T-helper 9 cell (primary cell): ENCODE measurements around the gene MAP2.
"Not testable (repeated sequence)": the region's sequence is repeated elsewhere in the genome, so short reads cannot be mapped to it uniquely, and the experiment has no call there.

Experiments used
- DNase-seq: peaks from one replicate; pipeline ENCODE4 v3.0.0-alpha.2; 2020

MAP2 gene

DNA sequence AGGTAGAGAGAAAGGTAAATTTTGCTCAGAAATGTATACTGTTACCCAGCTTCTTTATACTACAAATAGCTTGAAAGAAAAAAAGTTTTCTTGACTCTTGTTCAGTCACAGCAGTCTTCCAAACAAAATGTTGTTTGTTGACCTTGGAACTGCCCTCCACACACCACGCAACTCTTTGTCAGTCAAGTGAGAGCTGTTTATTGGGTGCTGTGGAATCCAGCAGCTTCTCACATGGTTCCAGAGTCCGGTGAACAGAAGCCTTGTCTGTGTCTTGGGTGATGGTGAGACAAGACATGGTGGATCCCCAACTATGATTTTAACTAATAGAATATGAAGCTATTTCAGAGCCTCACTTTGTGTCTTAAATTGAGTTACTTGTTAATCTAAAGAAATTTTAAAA is 112.5 kb downstream of the MAP2 start:
- DNase-seq, result no peak

DNA sequence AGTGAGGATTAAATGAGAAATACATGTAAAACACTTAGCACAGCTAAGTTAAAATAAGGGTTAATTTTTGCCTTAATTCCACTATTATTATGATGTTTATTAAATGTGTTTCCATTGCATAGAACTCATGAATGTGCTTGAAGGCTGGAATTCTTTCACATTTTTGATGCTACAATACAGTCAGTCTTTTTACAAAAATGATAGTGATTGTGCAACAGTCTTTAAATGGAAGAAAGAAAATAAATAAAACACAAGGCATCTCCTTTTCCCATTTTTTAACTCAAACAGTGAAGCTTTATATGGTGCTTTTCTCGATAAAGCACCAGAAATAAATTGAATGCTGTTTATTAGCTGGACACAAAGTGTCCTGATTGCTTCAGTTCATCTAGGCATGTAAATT is 123.9 kb downstream of the MAP2 start:
- DNase-seq, result no peak

DNA sequence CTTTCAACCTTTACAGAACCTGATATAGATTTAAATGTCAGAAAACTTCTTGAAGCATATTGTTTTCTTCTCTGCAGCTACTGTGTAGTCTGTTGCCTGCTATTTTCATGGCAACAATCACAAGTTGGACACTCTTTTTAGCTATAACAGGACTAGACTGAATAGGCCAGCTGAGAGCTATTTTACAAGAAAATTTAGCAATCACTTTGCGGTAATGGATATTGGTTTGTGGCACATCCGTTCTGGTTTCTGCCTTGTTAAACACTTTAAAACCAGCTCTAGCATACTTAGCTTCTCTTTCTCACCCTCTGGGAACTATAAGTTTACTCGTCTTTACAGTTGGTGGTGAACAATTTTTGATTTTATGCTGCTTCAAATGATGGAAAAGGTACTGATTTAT is 125.7 kb downstream of the MAP2 start:
- DNase-seq, result no peak

DNA sequence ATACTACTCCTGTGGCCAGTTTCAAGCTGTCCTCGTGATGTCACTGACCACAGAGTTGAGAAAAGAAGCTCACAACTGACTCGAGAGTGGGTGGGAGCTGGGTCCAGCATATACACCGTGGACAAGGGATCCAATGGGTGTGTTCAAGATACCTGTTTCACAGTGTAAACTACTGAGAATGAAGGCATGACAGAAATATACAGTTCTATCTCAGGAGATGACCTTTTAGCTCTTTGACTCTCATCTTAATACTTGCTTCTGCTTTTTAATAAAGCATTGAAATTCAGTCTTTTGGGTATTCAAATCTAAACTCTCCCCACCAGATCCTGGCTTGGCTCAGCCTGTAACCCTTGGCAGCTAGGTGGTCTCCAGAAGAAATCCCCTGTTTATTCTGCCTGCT is 130.1 kb downstream of the MAP2 start:
- no peak for DNase-seq

DNA sequence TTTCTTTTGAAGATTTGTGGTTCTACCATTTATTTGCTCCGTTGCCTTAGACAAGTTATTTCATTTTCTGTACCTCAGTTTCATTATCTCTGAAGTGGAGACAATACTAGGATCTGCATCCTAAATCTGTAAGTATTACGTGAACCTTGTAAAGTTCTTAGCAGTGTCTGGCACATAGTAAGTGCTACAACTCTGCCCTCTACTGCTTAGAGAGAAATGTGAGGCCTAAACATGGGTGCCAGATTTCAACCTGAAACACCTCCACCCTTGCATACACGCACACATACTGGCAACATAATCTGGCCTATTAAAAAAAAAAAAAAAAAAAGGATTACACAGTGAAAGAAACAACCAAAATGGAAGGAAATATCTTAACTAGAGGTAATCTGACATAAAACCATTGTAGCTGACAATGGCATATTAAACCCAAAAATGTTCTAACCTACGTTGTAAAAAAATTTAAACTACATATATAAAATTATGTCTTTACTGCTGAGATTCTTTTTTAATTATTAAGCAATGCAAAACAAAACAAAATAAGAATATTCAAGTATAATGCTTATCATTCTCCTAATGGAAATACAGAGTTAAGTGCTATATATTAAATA is 132.6 kb downstream of the MAP2 start:
- DNase-seq, result no peak

DNA sequence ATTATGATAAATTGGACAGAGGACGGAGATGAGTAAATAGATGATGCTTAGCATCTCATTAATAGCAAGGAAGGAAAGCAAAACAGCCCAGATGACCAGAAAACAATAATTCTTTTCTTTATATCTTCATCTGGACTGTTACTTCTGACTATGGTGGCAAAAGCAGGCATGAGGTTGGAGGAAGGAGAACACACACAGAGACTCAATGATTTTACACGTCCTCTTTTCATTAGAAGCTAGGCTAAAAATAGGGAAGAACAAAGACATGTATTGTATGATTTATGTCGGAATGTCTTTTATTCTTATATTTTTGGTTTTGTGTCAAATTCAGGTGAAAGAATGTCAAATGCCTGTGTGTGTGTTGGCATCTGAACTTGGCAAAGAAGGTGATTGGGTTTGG is 137.1 kb downstream of the MAP2 start:
- no peak for DNase-seq

DNA sequence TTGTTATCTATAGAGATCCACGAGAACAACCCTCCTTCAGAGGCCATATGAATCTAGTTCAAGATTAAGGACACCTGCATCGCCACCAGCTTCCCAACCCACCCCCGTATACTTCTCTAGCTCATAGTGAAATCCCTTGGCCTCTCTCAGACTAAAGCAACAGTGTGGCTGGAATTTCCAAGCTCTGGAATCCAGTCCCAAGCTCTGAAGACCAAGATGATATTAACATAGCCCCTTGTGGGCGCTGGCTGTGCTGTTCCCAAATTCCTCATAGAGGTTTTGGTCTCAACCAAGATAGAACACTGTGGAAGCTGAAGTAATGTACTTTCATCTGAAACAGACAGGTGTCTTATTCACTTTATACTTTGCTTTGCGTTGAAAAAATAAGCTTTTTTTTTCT is 139.6 kb downstream of the MAP2 start:
- no peak for DNase-seq

DNA sequence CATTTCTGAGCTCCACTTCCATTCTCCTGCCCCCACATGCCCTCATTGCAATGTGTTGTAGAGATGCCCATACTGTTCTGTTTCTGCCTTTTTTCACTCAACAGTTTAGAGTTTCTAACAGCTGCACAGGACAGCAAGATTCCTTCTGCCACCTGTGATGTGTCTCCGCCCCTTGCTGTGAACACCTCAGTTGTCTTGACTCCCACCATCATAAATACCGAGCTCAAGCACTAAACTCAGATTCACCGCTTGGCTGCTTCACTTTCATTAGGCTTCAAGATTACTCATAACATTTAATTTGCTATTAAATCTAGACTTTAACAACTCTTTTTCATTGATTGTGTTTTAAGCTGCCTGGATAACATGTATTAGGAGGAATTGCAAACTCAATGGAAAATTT is 141.0 kb downstream of the MAP2 start:
- no peak for DNase-seq

DNA sequence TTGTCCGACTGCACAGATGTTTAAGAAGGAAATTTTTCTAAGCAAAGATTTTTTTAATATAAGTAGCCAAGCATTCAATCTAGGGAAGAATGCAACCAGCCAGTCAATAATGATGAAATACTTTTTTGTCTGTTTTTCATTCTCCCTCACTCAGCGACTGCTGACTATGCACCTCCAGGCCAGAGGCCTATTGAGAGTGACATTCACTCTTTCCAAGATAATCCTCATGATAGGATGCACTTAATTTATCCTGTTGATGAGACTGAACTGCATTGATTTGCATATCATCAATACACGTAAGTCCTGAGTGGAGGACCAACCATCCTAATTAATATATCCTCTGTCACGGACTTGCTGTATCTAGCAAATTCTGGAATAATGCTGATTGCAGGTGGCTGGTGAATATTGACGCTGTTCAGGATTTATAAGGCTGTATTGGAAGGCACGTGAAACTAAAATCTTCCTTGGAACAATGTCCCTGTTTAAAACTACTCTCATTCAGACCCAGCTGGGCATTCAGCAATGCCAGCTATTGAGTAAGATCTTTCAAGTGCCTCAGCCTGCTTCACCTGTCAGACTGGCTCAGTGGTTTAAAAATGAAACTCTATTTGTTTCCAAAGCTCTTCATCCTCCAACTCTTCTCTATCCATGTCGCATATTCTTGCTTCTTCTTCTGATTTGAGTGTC is 142.2 kb downstream of the MAP2 start:
- DNase-seq, result no peak

DNA sequence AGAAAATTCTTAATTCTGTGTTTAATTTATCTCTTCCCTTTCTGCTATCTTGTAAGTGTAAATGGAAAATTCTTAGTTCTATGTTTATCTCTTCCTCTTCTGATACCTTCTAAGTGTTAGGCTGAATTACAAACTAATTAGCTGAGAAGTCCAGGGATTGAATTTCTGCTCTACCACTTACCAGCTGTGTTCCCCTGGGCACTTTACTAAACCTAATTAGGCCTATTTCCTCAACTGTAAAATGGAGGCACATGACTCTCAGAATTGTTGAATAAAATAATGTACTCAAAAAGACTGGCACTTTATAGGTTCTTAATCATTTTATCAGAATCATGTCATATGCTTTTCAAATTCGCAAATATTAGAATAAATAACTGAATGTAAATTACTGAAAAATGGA is 146.3 kb downstream of the MAP2 start:
- DNase-seq, result no peak

DNA sequence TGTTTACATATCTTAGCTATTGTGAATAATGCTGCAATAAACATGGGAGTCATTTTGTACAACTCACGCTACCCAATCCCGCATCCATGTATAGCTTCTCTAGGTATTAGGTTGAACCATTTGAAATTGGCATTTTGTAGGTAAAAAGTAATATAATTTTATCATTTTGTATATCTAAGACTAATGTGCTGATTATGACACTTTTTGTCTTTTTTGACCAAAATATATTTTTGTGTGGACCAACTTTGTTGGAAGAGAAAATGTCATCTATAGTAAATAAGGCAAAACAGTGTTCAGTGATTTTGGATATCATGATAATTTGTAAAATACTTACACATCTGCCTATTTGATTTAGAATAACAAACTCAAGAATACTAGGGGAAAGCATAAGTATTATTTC is 150.7 kb downstream of the MAP2 start:
- DNase-seq, result no peak

DNA sequence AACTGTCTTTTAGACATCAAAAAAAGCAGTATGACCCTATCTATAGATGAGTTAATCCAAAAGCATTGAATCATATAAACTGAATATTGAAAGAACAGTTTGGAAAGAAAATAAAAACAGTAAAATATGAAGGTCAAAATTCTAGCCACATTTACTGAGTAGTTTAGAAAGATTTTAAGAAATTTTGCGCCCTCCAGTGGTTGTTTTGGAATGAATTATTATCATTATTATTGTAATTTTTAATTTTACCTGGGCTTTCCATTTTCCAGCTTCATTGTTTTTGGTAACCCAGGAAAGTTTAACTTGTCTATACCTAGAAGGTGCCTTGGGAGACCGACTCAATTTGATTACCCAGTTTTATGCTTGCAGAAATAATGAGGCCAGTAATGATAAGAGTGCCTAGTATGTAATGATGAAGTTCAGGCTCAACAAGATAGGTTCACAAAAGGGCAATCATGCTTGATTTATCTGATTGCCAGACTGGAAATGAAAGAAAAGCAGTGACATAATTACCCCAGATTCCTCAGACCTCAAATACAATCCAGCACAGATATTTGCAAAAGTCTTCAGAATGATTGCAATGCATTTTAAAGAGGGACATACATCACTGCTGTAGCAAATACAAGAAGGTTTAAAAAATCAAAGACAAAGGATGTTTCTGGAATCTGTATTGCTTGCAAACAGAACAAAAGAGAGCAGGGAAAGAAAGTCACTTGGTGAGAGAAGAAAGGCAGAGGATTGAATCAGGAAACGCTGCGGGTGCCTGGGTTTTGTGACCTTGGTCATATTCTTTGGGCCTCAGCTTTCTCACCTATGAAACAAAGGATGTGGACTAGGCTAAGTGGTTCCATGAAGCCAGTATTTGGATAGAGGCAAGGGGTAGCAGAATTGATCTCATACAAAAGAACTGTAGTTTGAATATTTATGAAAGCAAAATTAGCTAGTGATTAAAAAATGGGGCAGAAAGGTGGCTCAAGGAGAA is 153.8 kb downstream of the MAP2 start:
- no peak for DNase-seq

DNA sequence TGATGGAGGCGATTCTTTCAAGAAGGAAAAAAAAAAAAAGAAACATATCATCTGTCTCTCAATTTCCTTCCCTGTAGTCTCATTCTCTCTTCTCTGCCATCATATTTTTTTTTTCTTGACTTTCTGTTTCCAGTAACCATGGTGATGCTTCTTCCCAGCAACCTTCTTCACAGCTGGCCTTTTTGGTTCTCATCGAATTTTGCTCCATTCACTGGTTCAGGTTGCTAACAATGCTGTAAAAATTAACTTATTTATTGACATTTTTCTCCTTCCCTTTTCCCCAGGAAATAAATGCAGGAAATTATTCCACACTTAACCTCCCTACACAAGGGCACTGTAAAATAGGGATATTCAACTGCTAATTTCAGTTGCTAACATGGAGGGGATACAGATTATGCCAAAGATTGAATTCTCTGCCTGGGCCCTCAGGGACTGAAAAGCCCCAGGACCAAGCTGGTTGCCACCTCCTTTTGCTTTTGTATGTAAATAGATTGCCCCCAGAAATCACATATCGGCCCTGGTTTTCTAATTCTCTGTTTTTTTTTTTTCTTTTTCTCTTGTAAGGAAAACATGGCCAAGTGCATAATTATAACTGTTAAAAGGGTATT is 154.7 kb downstream of the MAP2 start:
- no peak for DNase-seq

DNA sequence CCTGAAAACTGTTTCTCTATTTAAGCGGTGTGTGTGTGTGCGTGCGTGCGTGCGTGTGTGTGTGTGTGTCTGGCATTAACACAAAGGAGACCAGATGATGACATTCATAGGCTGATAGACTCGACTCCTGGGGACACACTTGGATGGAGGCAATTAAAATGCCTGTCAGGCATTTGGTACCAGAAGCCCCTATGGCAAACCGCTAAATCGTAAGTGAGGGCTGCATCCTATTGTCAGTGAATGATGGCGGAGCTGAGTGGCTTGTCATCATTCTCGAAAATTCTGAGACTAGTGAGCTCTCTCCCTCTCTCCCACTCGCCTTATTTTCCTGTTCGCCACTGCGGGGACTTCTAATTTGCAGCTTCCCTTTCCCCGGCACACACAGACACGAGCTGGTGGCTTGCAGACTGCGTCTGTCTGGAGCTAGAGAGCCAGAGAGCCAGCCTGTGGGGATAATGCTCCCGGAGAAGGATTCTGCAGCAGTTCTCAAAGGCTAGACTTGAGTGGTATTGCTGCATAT is 155.4 kb downstream of the MAP2 start:
- no peak for DNase-seq

DNA sequence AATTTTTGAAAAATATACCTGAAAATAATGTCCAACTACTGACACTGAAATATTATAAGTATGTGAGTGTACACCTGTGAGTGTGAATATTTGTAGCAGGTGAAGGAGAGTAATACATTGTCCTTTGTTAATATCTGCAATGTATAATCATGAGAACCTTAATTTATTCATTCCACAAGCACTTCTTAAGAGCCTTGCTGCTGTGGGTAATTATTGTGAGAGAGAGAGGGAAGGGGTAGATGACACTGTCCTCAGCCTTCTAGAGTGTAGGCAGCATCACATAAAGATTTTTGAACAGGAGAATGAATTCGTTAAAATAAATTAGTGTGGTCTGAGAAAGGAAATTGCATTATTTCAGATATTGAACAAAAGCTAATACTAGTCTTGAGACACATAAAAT is 157.2 kb downstream of the MAP2 start:
- no peak for DNase-seq

DNA sequence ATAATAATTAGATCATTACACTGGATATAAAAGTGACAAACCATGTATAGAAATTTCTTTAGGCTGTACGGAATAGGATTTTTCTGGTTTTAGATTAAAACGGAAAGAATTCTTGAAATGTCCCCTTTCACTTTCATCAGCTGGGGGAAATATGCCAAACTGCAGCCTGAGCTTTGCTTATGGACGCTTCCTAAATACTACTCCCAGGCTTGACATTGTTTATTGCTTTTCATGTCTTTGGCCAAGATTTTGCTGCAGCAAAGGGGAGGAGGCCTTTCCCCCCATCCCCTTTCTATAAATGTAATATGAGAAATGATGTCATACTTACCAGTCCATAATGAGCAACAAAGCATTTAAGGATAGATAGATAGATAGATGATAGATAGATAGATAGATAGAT is 158.4 kb downstream of the MAP2 start:
- no peak for DNase-seq

DNA sequence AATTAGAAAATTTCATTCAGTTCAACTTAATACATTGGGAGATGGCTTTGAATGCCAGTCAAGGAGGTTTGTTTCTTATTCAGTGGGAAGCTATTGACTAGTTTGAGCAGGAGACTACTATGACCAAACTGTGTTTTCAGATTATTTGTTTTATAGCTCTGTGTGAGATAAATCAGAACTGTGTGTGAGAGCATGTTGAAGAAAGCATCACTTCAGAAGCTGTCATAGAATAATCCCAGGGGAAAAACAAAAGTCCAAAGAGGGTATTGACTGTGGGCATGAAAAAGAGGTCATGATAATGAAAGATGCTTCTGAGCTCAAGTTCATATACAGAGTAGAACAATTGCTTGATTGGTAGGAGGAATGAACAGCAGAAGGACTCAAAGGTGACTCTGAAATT is 160.6 kb downstream of the MAP2 start:
- no peak for DNase-seq

DNA sequence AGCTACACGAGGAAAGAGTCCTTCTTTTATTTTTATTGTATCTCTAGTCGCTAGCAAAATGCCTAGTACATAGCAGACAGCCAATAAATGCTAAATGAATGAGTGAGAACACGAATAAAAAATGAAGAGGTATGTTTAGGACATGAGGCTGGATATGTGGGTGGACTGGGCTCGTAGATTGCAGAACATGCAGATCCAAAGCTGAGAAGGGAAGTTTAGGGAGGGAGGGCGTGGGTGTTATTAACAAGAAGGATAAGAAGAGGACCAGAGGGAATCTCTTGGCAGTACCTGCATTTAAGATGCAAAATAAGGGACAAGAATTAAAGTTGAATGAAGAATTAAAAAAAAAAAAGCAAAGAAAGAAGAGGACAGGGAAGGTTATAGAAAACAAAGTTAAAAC is 161.1 kb downstream of the MAP2 start:
- DNase-seq, result no peak

DNA sequence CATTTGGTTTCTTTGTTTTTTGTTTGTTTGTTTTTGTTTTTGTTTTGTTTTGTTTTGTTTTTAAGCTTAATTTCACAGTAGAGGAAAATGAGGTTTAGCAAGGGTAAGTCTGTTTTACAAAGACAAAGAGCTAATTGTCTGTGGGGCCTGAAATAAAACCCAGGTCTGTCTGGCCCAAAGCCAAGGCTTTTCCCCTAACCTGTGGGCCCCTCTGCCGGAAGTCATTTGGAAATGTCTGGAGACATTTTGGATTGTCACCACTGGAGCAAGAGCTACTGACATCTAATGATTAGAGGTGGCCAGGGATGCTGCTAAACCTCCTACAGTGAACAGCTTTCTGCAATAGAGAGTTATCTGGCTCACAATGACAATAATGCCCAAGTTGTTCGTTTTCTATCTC is 167.2 kb downstream of the MAP2 start:
- DNase-seq, result no peak

DNA sequence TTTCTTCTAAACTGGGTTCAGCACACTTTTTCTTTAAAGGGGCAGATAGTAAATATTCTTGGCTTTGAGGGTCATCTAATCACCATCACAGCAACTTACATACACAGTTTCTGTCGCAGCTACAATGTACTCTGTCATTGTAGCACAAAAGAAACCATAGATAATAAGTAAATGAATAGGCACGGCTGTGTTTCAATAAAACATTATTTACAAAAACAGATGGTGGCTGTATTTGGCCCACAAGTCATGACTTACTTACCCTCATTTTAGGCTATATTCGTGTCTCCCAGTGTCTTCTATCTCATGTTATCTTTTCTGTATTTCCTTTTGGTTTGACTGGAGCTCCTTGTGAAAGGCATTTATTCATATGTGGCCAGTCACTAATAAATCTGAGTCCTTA is 168.3 kb downstream of the MAP2 start:
- DNase-seq, result no peak

DNA sequence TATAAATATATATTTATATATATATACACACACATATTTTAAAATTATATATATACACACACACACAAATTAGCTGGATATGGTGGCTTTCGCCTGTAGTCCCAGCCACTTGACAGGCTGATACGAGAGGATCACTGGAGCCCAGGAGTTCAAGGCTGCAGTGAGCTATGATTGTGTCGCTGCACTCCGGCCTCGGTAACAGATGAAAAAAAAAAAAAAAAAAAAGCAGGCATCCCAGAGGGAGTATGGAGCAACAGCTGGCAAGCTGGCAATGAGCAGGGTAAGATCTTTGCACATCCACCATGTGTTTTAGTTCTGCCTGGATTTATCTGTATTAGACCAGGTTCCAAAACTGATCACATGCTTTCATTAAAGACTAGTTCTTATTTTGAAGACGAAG is 170.1 kb downstream of the MAP2 start:
- no peak for DNase-seq

DNA sequence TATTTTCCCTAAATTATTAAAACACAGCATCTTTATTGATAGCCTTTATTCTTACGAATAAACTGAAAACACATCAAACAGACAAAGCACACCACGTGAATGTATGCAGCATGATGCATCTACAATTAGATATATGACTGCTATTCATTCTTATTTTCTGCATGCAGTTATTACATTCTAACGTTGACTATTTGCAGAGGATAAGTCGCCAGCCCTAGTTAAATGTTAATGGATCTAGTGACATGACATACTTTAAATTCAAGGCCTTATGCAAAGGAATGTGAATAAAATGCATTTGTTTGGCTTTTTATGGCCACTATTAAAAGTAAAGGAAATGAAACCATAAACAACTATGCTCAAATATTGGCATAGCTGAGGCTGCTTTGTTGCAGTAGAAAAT is 172.4 kb downstream of the MAP2 start:
- no peak for DNase-seq

DNA sequence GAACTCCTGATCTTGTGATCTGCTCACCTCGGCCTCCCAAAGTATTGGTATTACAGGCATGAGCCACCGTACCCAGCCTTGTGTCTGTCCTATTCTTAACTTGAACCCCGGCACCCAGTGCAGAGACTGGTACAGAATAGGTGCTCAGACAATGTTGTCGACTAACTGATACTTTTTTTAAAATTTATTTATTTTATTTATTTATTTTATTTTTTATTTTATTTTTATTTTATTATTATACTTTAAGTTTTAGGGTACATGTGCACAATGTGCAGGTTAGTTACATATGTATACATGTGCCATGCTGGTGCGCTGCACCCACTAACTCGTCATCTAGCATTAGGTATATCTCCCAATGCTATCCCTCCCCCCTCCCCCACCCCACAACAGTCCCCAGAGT is 174.4 kb downstream of the MAP2 start:
- not testable (repeated sequence) for DNase-seq
